GM12864 (cell line): ENCODE measurements around the gene CCDC69.
"Not testable (repeated sequence)": the region's sequence is repeated elsewhere in the genome, so short reads cannot be mapped to it uniquely, and the experiment has no call there.

Experiments
- DNase-seq: peaks from one replicate; pipeline ENCODE4 v3.0.0-alpha.2; 2011; ENCODE audit warnings: low read depth
- H3K4me3 ChIP-seq: 2 replicates; pipeline ENCODE4 v1.5.1; 2011; ENCODE audit warnings: mild to moderate bottlenecking, low read depth, low read length, control low read depth
- CTCF ChIP-seq: IDR thresholded peaks from 2 replicates; pipeline ENCODE4 v1.5.1; 2011; ENCODE audit warnings: low read depth, mild to moderate bottlenecking, moderate library complexity, low read length, control low read depth, inconsistent platforms; ENCODE audit errors: missing control alignments

CCDC69 gene

GRCh38 chr5:151248651-151249050 is 24.8 kb upstream of the CCDC69 start:
- DNase-seq: no peak
- no peak for TF ChIP-seq CTCF
- no peak overlapping the region for H3K4me3 ChIP-seq

GRCh38 chr5:151245680-151246219 is 21.9 kb upstream of the CCDC69 start:
- no peak for TF ChIP-seq CTCF
- no peak for DNase-seq
- no peak overlapping the region for H3K4me3 ChIP-seq

- no peak for TF ChIP-seq CTCF
- DNase-seq: no peak
- H3K4me3 ChIP-seq: no peak overlapping the region
Observed at GRCh38 chr5:151244206-151244605, 20.3 kb upstream of the CCDC69 start.

- TF ChIP-seq CTCF: no peak
- DNase-seq: no peak
- no peak overlapping the region for H3K4me3 ChIP-seq
Observed at GRCh38 chr5:151243564-151243963, 19.7 kb upstream of the CCDC69 start.

GRCh38 chr5:151243127-151243526 is 19.2 kb upstream of the CCDC69 start:
- no peak for TF ChIP-seq CTCF
- H3K4me3 ChIP-seq: no peak overlapping the region
- DNase-seq: no peak

GRCh38 chr5:151240924-151241635 is 17.2 kb upstream of the CCDC69 start:
- TF ChIP-seq CTCF: no peak
- DNase-seq: no peak

GRCh38 chr5:151240268-151240835 is 16.5 kb upstream of the CCDC69 start:
- not testable (repeated sequence) for H3K4me3 ChIP-seq, DNase-seq

More at GRCh38 chr5:151240924-151241635, 17.2 kb upstream of the CCDC69 start:
- no peak overlapping the region for H3K4me3 ChIP-seq
